GM10248 (cell line): Measurements from ENCODE around the gene CACNB3.
"Not testable (repeated sequence)": the region's sequence is repeated elsewhere in the genome, so short reads cannot be mapped to it uniquely, and the experiment has no call there.

Source experiments
- CTCF ChIA-PET: fragments of 300-600 bp; sonication (Branson Sonifier 250); formaldehyde crosslinking; extraction: SDS; loops from one replicate; lab custom pipeline; 2021; ENCODE audit warnings: antibody characterized with exemption; lab: Yijun Ruan, JAX
- POLR2A ChIA-PET: fragments of 350-650 bp; sonication (Branson Sonifier 250); formaldehyde crosslinking; extraction: SDS; loops from one replicate; lab custom pipeline; 2020; ENCODE audit warnings: antibody characterized with exemption; lab: Yijun Ruan, JAX
- DNase-seq: peaks from one replicate; pipeline ENCODE4 v3.0.0; 2012; ENCODE audit errors: extremely low spot score
- TF ChIP-seq, protein P1 (sequence below): IDR thresholded peaks from 2 replicates; pipeline ENCODE4 v1.5.1; 2012; ENCODE audit warnings: mild to moderate bottlenecking, low read depth; ENCODE audit errors: extremely low read depth, missing control alignments, control extremely low read depth

Gene CACNB3

DNA sequence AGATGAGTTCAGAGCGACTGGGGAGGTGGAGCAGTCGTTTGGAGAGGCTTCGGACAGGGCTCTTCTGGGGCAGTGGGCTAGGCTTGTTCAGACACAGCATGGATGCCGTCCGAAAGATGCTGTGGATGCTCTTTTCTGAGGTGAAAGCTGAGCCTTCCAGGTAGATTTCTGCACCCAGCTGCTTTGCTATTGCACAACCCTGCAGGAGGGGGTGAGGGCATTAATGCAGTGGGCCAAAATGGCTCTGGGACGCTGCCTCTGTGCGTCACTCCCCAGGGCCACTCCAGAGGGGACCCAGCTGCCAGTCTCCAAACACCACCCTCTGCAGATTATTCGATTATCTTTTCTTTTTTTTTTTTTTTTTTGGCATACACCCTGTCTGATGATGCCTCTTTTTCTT lies 39.7 kb downstream of the CACNB3 start:
- TF ChIP-seq, protein P1, sequence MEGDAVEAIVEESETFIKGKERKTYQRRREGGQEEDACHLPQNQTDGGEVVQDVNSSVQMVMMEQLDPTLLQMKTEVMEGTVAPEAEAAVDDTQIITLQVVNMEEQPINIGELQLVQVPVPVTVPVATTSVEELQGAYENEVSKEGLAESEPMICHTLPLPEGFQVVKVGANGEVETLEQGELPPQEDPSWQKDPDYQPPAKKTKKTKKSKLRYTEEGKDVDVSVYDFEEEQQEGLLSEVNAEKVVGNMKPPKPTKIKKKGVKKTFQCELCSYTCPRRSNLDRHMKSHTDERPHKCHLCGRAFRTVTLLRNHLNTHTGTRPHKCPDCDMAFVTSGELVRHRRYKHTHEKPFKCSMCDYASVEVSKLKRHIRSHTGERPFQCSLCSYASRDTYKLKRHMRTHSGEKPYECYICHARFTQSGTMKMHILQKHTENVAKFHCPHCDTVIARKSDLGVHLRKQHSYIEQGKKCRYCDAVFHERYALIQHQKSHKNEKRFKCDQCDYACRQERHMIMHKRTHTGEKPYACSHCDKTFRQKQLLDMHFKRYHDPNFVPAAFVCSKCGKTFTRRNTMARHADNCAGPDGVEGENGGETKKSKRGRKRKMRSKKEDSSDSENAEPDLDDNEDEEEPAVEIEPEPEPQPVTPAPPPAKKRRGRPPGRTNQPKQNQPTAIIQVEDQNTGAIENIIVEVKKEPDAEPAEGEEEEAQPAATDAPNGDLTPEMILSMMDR: no peak
- ChIA-PET POLR2A (interaction anchor here (0.5 to 2.4 kb wide), 3 partner anchors 8 to 144 kb away, joined by 4 to 19 read pairs (median 12); partner anchors contain the start of gene RND1), CTCF (interaction anchor here (0.7 to 11.3 kb wide), 6 partner anchors 9 to 130 kb away, joined by 3 to 313 read pairs (median 6); partner anchors contain the start of gene FKBP11)
- DNase-seq: no peak

DNA sequence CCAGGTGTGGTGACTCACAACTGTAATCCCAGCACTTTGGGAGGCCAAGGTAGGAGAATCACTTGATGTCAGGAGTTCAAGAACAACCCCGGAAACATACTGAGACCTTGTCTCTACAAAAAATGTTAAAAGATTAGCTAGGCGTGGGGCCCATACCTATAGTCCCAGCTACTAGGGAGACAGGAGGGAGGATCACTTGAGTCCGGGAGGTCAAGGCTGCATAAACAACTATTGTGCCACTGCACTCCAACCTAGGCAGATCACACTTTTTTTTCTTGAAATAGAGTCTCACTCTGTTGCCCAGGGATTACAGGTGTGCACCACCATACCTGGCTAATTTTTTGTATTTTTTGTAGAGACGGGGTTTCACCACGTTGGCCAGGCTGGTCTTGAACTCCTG lies 41.3 kb downstream of the CACNB3 start:
- TF ChIP-seq, protein P1: no peak
- ChIA-PET POLR2A (interaction anchor here (0.5 to 1.0 kb wide), 2 partner anchors 8 to 106 kb away, joined by 4 to 6 read pairs; partner anchors contain the start of gene DDX23), CTCF (interaction anchor here (0.9 to 11.3 kb wide), 6 partner anchors 9 to 118 kb away, joined by 3 to 313 read pairs (median 3); no protein-coding TSS in a partner anchor)
- no peak for DNase-seq

DNA sequence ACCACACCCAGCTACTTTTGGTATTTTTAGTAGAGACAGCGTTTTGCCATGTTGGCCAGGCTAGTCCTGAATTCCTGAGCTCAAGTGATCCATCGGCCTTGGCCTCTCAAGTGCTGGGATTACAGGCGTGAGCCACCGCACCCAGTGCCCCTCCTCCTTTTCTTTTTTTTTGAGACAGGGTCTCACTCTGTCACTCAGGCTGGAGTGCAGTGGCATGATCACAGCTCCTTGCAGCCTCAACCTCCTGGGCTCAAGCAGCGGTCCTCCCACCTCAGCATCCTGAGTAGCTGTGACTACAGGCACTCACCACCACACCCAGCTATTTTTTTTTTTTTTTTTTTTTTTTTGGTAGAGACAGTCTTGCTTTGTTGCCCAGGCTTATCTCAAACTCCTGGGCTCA lies 41.9 kb downstream of the CACNB3 start:
- POLR2A ChIA-PET: interaction anchor here (0.5 to 1.0 kb wide), 3 partner anchors 8 to 107 kb away, joined by 4 to 6 read pairs (median 6); partner anchors contain the start of gene DDX23
- CTCF ChIA-PET: interaction anchor here (0.9 to 11.3 kb wide), 6 partner anchors 8 to 117 kb away, joined by 3 to 313 read pairs (median 3); no protein-coding TSS in a partner anchor
- not testable (repeated sequence) for DNase-seq

DNA sequence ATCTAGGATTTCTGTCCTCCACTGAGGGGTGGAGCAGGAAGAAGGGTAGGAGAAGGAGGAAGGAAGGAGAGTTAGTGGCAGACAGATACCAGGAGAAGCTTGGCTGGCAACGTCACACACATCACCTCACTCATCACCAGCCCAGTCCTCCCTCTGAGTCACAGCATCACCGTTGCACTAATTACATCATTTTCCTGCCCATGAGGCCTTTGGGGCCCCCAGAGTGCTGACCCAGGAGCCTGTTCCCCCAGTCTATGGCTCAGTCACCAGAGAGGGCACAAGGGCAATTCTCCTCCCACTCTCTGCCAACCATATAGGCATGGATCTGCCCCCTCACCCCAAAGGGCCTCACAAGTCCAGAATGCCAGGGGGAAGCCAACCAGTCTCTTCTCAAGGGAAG lies 42.8 kb downstream of the CACNB3 start:
- no peak for DNase-seq
- POLR2A ChIA-PET: no interaction called here
- TF ChIP-seq, protein P1: no peak
- CTCF ChIA-PET: interaction anchor here (0.9 to 9.9 kb wide), 3 partner anchors 9 to 133 kb away, joined by 3 to 127 read pairs (median 3); partner anchors contain the start of gene DDX23

DNA sequence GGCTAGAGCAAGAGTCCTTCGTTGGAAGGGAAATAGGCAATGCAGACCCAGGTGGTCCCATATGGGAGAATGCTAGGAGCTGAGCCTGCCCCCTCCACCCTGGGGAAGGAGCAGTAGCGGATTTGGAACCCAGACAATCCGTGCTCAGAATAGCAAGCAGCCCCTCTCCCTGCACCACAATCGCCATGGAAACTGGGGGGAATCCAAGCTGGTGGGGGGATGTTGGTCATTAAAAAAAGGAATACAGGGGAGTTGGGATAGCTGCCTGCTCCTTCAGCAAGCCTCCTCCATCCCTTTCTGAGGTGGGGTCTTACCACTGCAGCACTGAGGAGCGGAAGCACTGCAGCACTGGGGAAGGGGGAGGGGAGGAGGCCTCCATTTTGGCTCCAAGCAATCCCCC lies 44.5 kb downstream of the CACNB3 start:
- ChIA-PET CTCF (interaction anchor here (0.9 to 11.8 kb wide), 3 partner anchors 10 to 79 kb away, joined by 3 to 127 read pairs (median 112); partner anchors contain the start of gene DDX23), POLR2A (interaction anchor here (0.5 kb wide), 1 partner anchor 24 kb away, joined by 4 read pairs; no protein-coding TSS in a partner anchor)
- DNase-seq: no peak
- TF ChIP-seq, protein P1: no peak

DNA sequence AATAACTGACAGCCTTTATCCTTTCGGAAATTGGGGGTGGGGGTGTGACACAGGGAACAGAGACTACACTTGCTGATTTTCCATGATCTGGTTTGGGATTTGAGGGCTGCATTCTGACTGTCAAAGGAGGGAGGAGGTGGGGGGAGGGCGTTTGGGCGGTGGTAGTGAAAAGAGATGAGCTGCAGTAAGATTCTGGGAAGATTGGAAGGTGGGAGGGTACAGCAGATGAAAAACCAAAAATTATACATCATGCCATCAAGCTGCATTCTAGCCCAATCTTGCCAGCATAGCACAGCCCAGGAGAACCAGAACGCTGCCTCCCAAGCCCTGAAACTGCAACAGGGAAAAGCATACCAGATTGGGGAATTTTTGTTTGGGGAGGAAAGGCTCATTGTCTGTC lies 45.0 kb downstream of the CACNB3 start:
- ChIA-PET CTCF (interaction anchor here (9.9 to 11.8 kb wide), 2 partner anchors 11 to 27 kb away, joined by 112 to 127 read pairs; partner anchors contain the start of gene DDX23), POLR2A (interaction anchor here (0.5 kb wide), 1 partner anchor 23 kb away, joined by 4 read pairs; no protein-coding TSS in a partner anchor)
- no peak for DNase-seq

More for the DNA sequence above, 45.0 kb downstream of the CACNB3 start:
- TF ChIP-seq, protein P1: no peak
